Testis (tissue), 2 donors: ENCODE results near the gene ATP2A3.

Experiments used
- CTCF ChIP-seq, 3 experiments: fragments of 450-650 bp in 2 of 3; fragments of 200-600 bp in 1 of 3; sonication (generic) in 1 of 3; IDR thresholded peaks; one replicate each; pipeline ENCODE4 v1.5.1; 2016 to 2019; ENCODE audit warnings: antibody characterized with exemption in 3 of 3, mild to moderate bottlenecking in 2 of 3, moderate library complexity in 1 of 3
- POLR2A ChIP-seq: fragments of 450-650 bp; IDR thresholded peaks from one replicate; pipeline ENCODE4 v1.6.1; 2017; ENCODE audit warnings: antibody characterized with exemption, mild to moderate bottlenecking, moderate library complexity

GRCh38 chr17:3879186-3879585 is 85.1 kb downstream of the ATP2A3 start:
- TF ChIP-seq CTCF (IDR thresholded peaks at IDR 0.05) (no peak), POLR2A (no peak)
